GM21515 (cell line): ENCODE measurements around the gene IFNLR1.

ENCODE experiments used
- ATAC-seq: cut with Tn5 transposase; IDR thresholded peaks from one replicate; pipeline ENCODE4 v1.9.1; 2021; ENCODE audit not compliant: unreplicated experiment

IFNLR1 gene

DNA sequence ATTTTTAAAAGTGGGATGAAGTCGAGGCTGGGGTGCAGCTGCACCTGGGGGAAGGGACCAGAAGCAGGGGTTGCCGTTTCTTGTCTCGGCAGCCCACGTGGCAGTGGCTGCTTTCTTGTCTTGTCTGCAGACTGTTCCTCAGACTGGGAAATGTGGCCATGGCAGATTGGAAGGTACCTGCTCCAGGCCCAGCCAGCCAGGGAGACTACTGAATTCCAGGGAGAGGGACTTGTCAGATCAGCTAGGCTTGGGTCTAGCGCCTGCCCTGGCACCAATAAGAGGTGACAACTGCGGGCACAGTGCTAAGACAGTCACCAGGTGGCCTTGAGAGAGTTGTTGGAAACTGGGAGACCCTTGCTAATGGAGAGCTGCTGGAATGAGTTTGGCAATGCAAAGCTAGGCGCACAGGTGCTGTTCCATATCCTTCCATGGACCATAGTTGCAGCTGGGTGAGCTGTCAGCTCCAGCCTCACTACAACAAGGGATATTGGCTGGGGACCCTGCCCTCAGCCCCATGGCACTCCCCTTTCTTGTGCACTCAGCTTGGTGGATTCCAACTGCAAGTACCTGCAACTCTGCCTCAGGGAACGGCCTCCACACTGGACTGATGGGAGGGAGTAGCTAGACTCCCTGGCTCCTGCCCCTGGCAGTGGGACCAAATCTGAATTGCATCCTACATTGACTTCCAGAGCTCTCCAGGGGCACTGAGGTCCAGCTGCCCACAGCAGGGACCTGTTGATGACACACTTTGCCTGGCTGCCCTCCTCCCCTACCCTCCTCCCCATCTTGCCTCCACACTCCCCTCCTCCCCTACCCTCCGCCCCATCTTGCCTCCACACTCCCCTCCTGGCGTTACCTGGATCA lies 34.2 kb downstream of the IFNLR1 start:
- ATAC-seq: no peak

DNA sequence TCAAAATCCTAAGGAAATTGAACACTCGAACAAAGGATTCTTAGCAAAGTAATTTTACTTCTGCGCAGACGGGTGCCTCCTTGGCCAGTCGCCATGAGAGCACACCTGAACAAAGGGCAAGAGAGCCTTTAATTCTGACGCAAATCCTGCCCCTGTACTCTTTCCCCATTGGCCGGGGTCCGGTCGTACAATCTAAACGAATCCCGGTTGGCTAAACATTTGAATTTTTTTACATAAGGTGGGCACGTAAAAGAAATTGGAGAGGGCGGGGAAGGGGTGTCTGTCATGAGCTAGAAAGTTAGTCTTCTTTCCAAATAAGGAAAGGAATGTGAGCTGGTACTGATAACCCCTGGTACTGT lies 35.9 kb downstream of the IFNLR1 start:
- ATAC-seq: no peak

- ATAC-seq: no peak
These were observed 36.6 kb downstream of the IFNLR1 start for GRCh38 chr1:24150234-24151174.

DNA sequence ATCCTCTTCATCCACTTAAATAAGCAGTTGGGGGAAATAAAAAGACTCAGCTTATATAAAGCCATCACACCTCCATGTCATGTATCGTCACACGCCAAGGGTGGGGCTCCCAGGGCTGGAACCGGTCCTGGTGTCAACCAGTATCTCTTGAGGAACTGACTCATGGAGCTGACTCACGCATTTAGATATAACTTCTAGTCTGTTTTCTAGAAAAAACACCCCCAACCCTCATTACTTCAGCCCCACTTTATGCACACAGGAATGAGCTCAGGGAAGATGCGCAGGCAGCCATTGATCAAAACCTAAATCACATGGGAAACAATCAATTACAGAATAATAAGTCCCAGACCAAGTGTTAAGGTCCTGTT lies 37.2 kb downstream of the IFNLR1 start:
- ATAC-seq: no peak

DNA sequence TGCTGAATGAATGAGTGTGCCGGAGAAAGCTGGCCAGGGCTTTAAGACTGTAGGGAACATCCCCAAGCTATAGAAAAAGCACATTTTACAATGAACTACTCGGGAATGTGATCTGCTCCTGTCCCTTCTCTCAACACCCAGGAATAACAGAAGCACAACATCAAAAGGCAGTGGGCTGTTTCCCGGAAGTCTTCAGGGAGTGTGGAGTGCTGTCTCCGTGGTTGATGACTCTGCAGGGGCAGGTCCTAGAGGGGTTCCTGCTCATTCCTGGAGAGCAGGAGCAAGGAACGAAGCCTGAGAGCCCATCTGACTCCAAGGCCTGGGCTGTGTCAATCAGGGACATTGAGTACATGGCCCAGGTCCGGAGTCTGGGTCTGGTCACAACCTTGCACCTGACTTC lies 39.3 kb downstream of the IFNLR1 start:
- no peak for ATAC-seq

- no peak for ATAC-seq
These were observed 39.9 kb downstream of the IFNLR1 start for GRCh38 chr1:24147194-24147593.

- no peak for ATAC-seq
These were observed 44.2 kb downstream of the IFNLR1 start, which contains the start of gene IL22RA1 for GRCh38 chr1:24142546-24143534. TSS of gene IL22RA1 (minus strand) at chr1:24143140. CDS start at chr1:24143082, 58 bp downstream.

DNA sequence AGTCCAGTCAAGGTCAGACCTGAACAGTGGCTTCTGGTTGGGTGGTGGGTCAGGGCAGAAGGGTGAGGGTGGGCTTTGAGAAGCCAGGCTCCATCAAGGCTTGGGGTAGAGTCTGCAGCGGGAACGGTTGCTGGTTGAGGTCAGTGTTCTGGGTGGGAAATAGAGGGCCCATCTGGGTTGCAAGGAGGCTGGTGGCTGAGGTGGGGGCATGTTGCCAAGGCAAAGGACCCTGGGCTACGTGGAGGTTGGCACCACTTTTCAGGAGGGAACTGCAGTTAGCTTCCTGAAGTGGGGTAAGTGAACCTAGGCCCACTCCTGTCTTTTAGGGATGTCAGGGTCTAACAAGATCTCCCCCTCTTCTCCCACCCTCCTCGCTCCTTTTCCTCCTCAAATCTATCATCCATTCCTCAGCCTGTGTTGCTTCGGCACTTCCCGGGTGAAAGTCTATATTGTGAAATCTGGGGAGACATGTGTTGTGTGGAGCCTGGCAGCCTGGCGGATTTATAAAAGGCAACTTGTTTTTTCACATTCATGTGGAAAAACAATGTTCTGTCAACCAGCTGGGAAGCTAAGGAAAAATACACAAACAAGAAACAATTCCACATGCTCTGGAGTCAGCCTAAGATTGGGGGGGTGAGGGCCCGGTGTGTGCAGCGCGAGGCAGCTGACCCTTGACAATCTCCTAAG lies 45.6 kb downstream of the IFNLR1 start:
- no peak for ATAC-seq

GRCh38 chr1:24140741-24141181 lies 46.3 kb downstream of the IFNLR1 start:
- ATAC-seq: no peak

- ATAC-seq: no peak
These were observed 47.2 kb downstream of the IFNLR1 start for GRCh38 chr1:24139841-24140425.

GRCh38 chr1:24139222-24139489 lies 47.9 kb downstream of the IFNLR1 start:
- no peak for ATAC-seq

- ATAC-seq: no peak
These were observed 48.4 kb downstream of the IFNLR1 start for GRCh38 chr1:24138476-24139221.

DNA sequence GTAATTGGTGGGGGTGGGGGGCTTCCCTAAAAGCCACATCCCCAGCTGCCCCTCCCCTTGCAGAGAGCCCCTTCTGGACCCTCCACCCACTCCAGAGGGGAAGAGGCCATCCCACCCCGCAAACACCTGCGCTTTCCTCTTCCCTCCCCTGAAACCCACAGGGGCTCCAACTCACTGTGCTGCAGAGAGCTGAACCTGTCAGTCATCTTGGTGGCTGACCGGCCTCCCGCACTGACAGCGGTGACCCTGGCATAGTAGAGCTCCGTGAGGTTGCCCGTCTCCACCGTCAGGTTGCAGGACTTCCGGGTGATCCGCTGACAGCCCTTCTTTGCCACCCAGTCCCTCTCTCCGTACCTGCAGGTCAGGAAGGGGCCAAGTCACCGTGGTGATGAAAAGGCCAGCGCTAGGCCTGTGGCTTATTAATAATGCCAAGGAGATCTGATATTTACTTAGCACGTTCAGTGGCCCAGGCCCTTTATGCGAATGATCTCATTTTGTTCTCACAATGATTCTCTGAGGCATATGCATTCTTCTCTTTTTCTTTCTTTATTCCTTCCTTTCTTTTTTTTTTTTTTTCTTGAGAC lies 50.0 kb downstream of the IFNLR1 start:
- ATAC-seq: no peak

GRCh38 chr1:24134376-24134775 lies 52.7 kb downstream of the IFNLR1 start:
- no peak for ATAC-seq

DNA sequence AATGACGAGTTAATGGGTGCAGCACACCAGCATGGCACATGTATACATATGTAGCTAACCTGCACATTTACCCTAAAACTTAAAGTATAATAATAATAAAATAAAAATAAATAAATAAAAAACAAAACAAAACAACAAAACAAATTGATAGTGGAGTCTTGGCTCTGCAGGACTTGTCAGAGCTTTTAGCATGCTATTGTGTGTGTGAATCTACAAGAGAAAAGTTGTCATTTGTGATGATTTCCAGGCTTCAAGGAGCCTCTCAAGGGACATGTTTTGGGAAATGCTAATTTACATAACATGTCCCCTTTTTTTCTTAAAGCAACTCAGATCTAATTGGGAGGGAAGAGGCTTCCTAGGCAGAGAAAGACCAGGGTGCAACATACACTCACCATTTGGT lies 53.3 kb downstream of the IFNLR1 start:
- no peak for ATAC-seq

DNA sequence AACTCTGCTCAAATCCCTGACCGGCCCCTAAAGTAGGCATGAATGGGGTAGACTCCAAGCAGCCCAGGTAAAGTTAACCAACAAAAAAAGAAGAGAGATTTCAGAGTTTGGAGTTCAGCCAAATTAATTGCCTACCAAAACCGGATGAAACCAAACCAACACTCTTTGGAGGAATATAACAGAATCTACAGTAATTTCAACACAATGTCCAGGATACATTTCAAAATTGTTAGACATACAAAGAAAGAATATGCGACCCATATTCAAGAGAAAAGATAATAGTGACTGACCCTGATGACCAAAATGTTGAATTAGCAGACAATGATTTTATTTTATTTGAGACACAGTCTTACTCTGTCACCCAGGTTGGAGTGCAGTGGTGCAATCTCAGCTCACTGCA lies 56.7 kb downstream of the IFNLR1 start:
- ATAC-seq: no peak

- no peak for ATAC-seq
These were observed 59.2 kb downstream of the IFNLR1 start for GRCh38 chr1:24127801-24128363.

DNA sequence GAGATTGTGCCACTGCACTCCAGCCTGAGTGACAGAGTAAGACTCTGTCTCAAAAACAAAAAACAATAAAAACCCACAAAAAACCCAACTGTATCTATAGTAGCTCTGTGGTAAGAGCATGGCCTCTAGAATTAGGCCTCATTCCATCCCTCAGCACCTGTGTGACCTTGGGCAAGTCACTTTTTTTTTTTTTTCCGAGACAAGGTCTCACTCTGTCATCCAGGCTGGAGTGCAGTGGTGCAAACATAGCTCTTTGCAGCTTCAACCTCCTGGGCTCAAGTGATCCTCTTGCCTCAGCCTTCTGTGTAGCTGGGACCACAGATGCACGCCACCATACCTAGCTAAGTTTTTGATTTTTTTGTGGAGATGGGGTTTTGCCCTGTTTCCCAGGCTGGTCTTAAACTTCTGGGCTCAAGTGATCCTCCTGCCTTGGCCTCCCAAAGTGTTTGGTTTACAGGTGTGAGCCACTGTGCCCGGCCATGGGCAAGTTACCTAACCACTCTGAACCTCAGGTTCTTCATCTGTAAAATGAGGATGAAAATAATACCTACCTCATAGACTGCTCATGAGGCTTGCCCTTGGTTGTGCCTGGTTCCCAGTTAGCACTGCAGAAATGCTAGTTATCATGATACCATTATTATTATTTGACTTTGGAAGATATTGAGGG lies 59.8 kb downstream of the IFNLR1 start:
- no peak for ATAC-seq
